B cell (primary cell): ENCODE measurements around the gene POLR3B. TPM values are rescaled to one million over a fixed set of nuclear protein-coding genes. Genes with fewer than 3 reads are reported as not detected.

Source experiments
- ATAC-seq: fragments of 200-7000 bp; cut with Tn5 transposase; one replicate; pipeline ENCODE4 v1.10.0; 2021; ENCODE audit warnings: low read depth, mild to moderate bottlenecking, moderate number of reproducible peaks, moderate library complexity
- CTCF ChIA-PET: fragments of 350-600 bp; sonication (Branson Sonifier 250); formaldehyde crosslinking; loops from one replicate; lab custom pipeline; 2021; ENCODE audit warnings: antibody characterized with exemption, inconsistent platforms; lab: Charles Lee
- POLR2A ChIA-PET: fragments of 350-600 bp; sonication (Branson Sonifier 250); formaldehyde crosslinking; loops from one replicate; lab custom pipeline; 2021; ENCODE audit warnings: antibody characterized with exemption; lab: Charles Lee
- DNase-seq: peaks from one replicate; pipeline ENCODE4 v3.0.0; 2013
- H2AFZ ChIP-seq: 2 replicates; pipeline ENCODE4 v1.6.1; 2012; ENCODE audit warnings: mild to moderate bottlenecking, low read depth, low read length; ENCODE audit not compliant: insufficient read depth, poor library complexity, severe bottlenecking
- H3K27ac ChIP-seq, 2 donors: 1 replicate in 1 of 2; 2 replicates in 1 of 2; pipeline ENCODE4 v1.5.1; 2012 to 2013; ENCODE audit warnings: low read length in 2 of 2, mild to moderate bottlenecking in 2 of 2, moderate library complexity in 1 of 2
- H3K27me3 ChIP-seq, 4 experiments: fragments of 200-600 bp in 1 of 4; sonication (generic) in 1 of 4; replicated peaks in 1 of 4; 1 replicate in 2 of 4; 2 replicates in 2 of 4; pipeline versions ENCODE4 v1.6.1 to v1.7.0; 2013 to 2016; ENCODE audit warnings: low read length in 3 of 4, mild to moderate bottlenecking in 2 of 4, mixed read lengths in 1 of 4, moderate library complexity in 1 of 4; ENCODE audit not compliant: insufficient read depth in 4 of 4, control insufficient read depth in 3 of 4; ENCODE audit errors: control extremely low read depth in 1 of 4
- H3K36me3 ChIP-seq, 2 experiments: replicated peaks in 1 of 2; 1 replicate in 1 of 2; 2 replicates in 1 of 2; pipeline versions ENCODE4 v1.6.1 to v1.7.1; 2013; ENCODE audit warnings: low read length in 1 of 2; ENCODE audit not compliant: insufficient read depth in 2 of 2, control insufficient read depth in 1 of 2; ENCODE audit errors: control extremely low read depth in 1 of 2, extremely low read depth in 1 of 2
- H3K4me1 ChIP-seq, 2 donors: fragments of 200-600 bp in 1 of 2; sonication (generic) in 1 of 2; 1 replicate in 1 of 2; 2 replicates in 1 of 2; pipeline versions ENCODE4 v1.5.1 to v1.6.1; 2013 to 2017; ENCODE audit warnings: low read length in 2 of 2; ENCODE audit not compliant: control insufficient read depth in 2 of 2, insufficient read depth in 2 of 2
- H3K4me2 ChIP-seq: replicated peaks from 2 replicates; pipeline ENCODE3; 2012; ENCODE audit warnings: mild to moderate bottlenecking, low read depth, low read length; ENCODE audit not compliant: poor library complexity, severe bottlenecking
- H3K4me3 ChIP-seq, 5 experiments: fragments of 200-600 bp in 1 of 5; sonication (generic) in 1 of 5; 1 replicate in 3 of 5; 2 replicates in 2 of 5; pipeline versions ENCODE4 v1.5.1 to v1.7.0; 2011 to 2016; ENCODE audit warnings: low read length in 4 of 5, mild to moderate bottlenecking in 4 of 5, low read depth in 2 of 5, control low read depth in 1 of 5, moderate library complexity in 1 of 5; ENCODE audit not compliant: insufficient read depth in 1 of 5; ENCODE audit errors: control extremely low read depth in 1 of 5, extremely low read depth in 1 of 5
- H3K79me2 ChIP-seq: fragments of 200-600 bp; sonication (generic); one replicate; pipeline ENCODE4 v1.6.0; 2016; ENCODE audit warnings: low read length; ENCODE audit not compliant: control insufficient read depth, insufficient read depth
- H3K9ac ChIP-seq: fragments of 200-600 bp; sonication (generic); 2 replicates; pipeline ENCODE4 v1.6.1; 2017; ENCODE audit warnings: mild to moderate bottlenecking, low read length, moderate library complexity
- H3K9me3 ChIP-seq, 3 donors: one replicate each; pipeline versions ENCODE4 v1.6.1 to v1.7.1; 2013; ENCODE audit warnings: low read length in 2 of 3; ENCODE audit not compliant: control insufficient read depth in 2 of 3, insufficient read depth in 1 of 3; ENCODE audit errors: control extremely low read depth in 1 of 3
- H4K20me1 ChIP-seq: 2 replicates; pipeline ENCODE4 v1.6.0; 2012; ENCODE audit warnings: mild to moderate bottlenecking, low read length; ENCODE audit not compliant: insufficient read depth, control insufficient read depth, poor library complexity, severe bottlenecking
- H3K27ac Mint-ChIP-seq: one replicate; pipeline ENCODE4 v1.8.0; 2021; ENCODE audit warnings: mixed read lengths
- H3K27me3 Mint-ChIP-seq: one replicate; pipeline ENCODE4 v1.8.0; 2021; ENCODE audit warnings: mixed read lengths
- H3K4me1 Mint-ChIP-seq: one replicate; pipeline ENCODE4 v1.8.0; 2021; ENCODE audit warnings: mixed read lengths
- H3K4me3 Mint-ChIP-seq: one replicate; pipeline ENCODE4 v1.8.0; 2021; ENCODE audit warnings: mixed read lengths
- H3K9me3 Mint-ChIP-seq: one replicate; pipeline ENCODE4 v1.8.0; 2022; ENCODE audit warnings: mixed read lengths; ENCODE audit not compliant: insufficient read depth
- CTCF ChIP-seq: fragments of 200-600 bp; IDR thresholded peaks from one replicate; pipeline ENCODE4 v1.8.0; 2022; ENCODE audit warnings: antibody characterized with exemption, mild to moderate bottlenecking
- EZH2 ChIP-seq: IDR thresholded peaks from 2 replicates; pipeline ENCODE4 v1.6.1; 2012; ENCODE audit warnings: borderline replicate concordance, low read depth, mild to moderate bottlenecking, moderate library complexity, low read length; ENCODE audit not compliant: insufficient read depth, poor library complexity, severe bottlenecking
- WGBS: methylation state at CpG from one replicate; pipeline ENCODE4 v1.1.5; 2013; ENCODE audit warnings: missing lambda C conversion rate; ENCODE audit not compliant: insufficient coverage; 5-methylcytosine and 5-hydroxymethylcytosine counted together
- intact Hi-C: fragments of 100-400 bp; cut with micrococcal nuclease; formaldehyde crosslinking; loops from one replicate; pipeline ENCODE4 v1.10.0; 2022
- polyA plus RNA-seq: library from polyadenylated mRNA; depleted of rRNA; stranded (reverse); fragments of >200 nt; gene quantifications from 2 replicates; pipeline ENCODE4 v1.2.3, GENCODE V29; 2012
- total RNA-seq, 2 donors: library from RNA; stranded (reverse); fragments of 120-200 nt in 1 of 2; gene quantifications; 1 replicate in 1 of 2; 2 replicates in 1 of 2; pipeline versions ENCODE4 v1.2.3 to v1.2.4, GENCODE V29; 2013 to 2022

The POLR3B gene
- total and polyA plus RNA-seq, 2 donors (not counting 1 experiment from before 2014, with no cell fraction given) = 1.3 to 9.7 TPM

- no peaks in the 10 kb centered on the region for H3K4me1 Mint-ChIP-seq
- H3K9me3 ChIP-seq = no peaks in the 10 kb centered on the region
- no peaks in the 10 kb centered on the region for H3K79me2 ChIP-seq
- H3K4me2 ChIP-seq = no peak overlapping the region
- no peaks in the 10 kb centered on the region for H3K27me3 ChIP-seq
- H3K36me3 ChIP-seq = no peaks in the 10 kb centered on the region
- DNase-seq (no peak), ATAC-seq (no peak)
- 100% methylated on average over 2 of the region's 6 CpGs for WGBS
- ChIA-PET CTCF (no interaction called here), POLR2A (no interaction called here)
- H4K20me1 ChIP-seq = no peaks in the 10 kb centered on the region
- no peaks in the 10 kb centered on the region for H3K4me1 ChIP-seq
- intact Hi-C loops = no loop called here
- TF ChIP-seq EZH2 = no peak
- no peak for TF ChIP-seq CTCF
- no peak overlapping the region for H2AFZ ChIP-seq
- H3K27ac ChIP-seq = no peak overlapping the region
- H3K9ac ChIP-seq = no peak overlapping the region
- H3K27ac Mint-ChIP-seq = no peak overlapping the region
- no peak overlapping the region for H3K4me3 Mint-ChIP-seq
- no peaks in the 10 kb centered on the region for H3K9me3 Mint-ChIP-seq
- H3K4me3 ChIP-seq = no peak overlapping the region
- no peaks in the 10 kb centered on the region for H3K27me3 Mint-ChIP-seq
These were observed 123.7 kb downstream of the POLR3B start for GRCh38 chr12:106481246-106481645.

GRCh38 chr12:106487664-106488063 is 130.1 kb downstream of the POLR3B start:
- WGBS = 97% methylated on average over 3 of the region's 5 CpGs
- Histone ChIP-seq H3K27me3 (no peaks in the 10 kb centered on the region), H3K36me3 (no peaks in the 10 kb centered on the region), H4K20me1 (no peaks in the 10 kb centered on the region), H3K9ac (no peak overlapping the region), H3K9me3 (no peaks in the 10 kb centered on the region), H3K27ac (no peak overlapping the region), H3K79me2 (no peaks in the 10 kb centered on the region), H3K4me1 (no peaks in the 10 kb centered on the region), H2AFZ (no peak overlapping the region), H3K4me2 (no peak overlapping the region), H3K4me3 (no peak overlapping the region)
- ChIA-PET CTCF (no interaction called here), POLR2A (no interaction called here)
- ATAC-seq (no peak), DNase-seq (no peak)
- intact Hi-C loops = no loop called here
- no peaks in the 10 kb centered on the region for H3K4me1 Mint-ChIP-seq
- no peak overlapping the region for H3K4me3 Mint-ChIP-seq
- H3K9me3 Mint-ChIP-seq = no peaks in the 10 kb centered on the region
- no peaks in the 10 kb centered on the region for H3K27me3 Mint-ChIP-seq
- TF ChIP-seq EZH2 (no peak), CTCF (no peak)
- H3K27ac Mint-ChIP-seq = no peak overlapping the region
